H9 (cell line): Measurements from ENCODE around the gene EIF6. TPM values are rescaled to one million over a fixed set of nuclear protein-coding genes. Genes with fewer than 3 reads are reported as not detected.

Source experiments
- DNase-seq: peaks from one replicate; pipeline ENCODE4 v3.0.0-alpha.2; 2017
- H2AFZ ChIP-seq: one replicate; pipeline ENCODE4 v1.6.1; 2013; ENCODE audit warnings: mild to moderate bottlenecking, low read length, control low read depth, moderate library complexity
- H2AK5ac ChIP-seq: 2 replicates; pipeline ENCODE4 v1.6.1; 2013; ENCODE audit warnings: low read length, control low read depth, mixed read lengths; ENCODE audit not compliant: insufficient read length
- H2BK120ac ChIP-seq: one replicate; pipeline ENCODE4 v1.6.1; 2013; ENCODE audit warnings: low read depth, mild to moderate bottlenecking, low read length, control low read depth, inconsistent platforms; ENCODE audit not compliant: poor library complexity, severe bottlenecking
- H2BK12ac ChIP-seq: 2 replicates; pipeline ENCODE4 v1.6.1; 2013; ENCODE audit warnings: low read length, control low read depth, mixed read lengths, low read depth; ENCODE audit not compliant: insufficient read length
- H2BK15ac ChIP-seq: 2 replicates; pipeline ENCODE4 v1.6.1; 2013; ENCODE audit warnings: low read depth, low read length, control low read depth
- H2BK20ac ChIP-seq: one replicate; pipeline ENCODE4 v1.6.1; 2013; ENCODE audit warnings: low read depth, mild to moderate bottlenecking, low read length, control low read depth, inconsistent platforms; ENCODE audit not compliant: poor library complexity, severe bottlenecking
- H2BK5ac ChIP-seq: 2 replicates; pipeline ENCODE4 v1.6.1; 2013; ENCODE audit warnings: low read length, control low read depth, mixed read lengths; ENCODE audit not compliant: insufficient read length
- H3K14ac ChIP-seq: 2 replicates; pipeline ENCODE4 v1.6.1; 2013; ENCODE audit warnings: low read length, control low read depth; ENCODE audit not compliant: insufficient read depth
- H3K18ac ChIP-seq: 2 replicates; pipeline ENCODE4 v1.6.1; 2013; ENCODE audit warnings: low read depth, mild to moderate bottlenecking, mixed read lengths, low read length, control low read depth; ENCODE audit not compliant: insufficient read length
- H3K23ac ChIP-seq: 2 replicates; pipeline ENCODE4 v1.6.1; 2013; ENCODE audit warnings: low read length, control low read depth, mixed read lengths, low read depth; ENCODE audit not compliant: insufficient read length
- H3K23me2 ChIP-seq: 2 replicates; pipeline ENCODE4 v1.6.1; 2013; ENCODE audit warnings: low read depth, mild to moderate bottlenecking, mixed read lengths, low read length, control low read depth; ENCODE audit not compliant: insufficient read length, poor library complexity, severe bottlenecking
- H3K27ac ChIP-seq: 2 replicates; pipeline ENCODE4 v1.5.1; 2013; ENCODE audit warnings: low read length, control low read depth, mixed read lengths, low read depth; ENCODE audit not compliant: insufficient read length
- H3K27me3 ChIP-seq: 2 replicates; pipeline ENCODE4 v1.6.1; 2013; ENCODE audit warnings: low read length, control low read depth, inconsistent platforms; ENCODE audit not compliant: insufficient read depth
- H3K4ac ChIP-seq: 2 replicates; pipeline ENCODE4 v1.6.1; 2013; ENCODE audit warnings: low read depth, mild to moderate bottlenecking, control low read depth, inconsistent platforms, low read length, moderate library complexity
- H3K4me1 ChIP-seq: 2 replicates; pipeline ENCODE4 v1.6.1; 2013; ENCODE audit warnings: low read length, control low read depth, inconsistent platforms; ENCODE audit not compliant: insufficient read depth
- H3K4me2 ChIP-seq: 2 replicates; pipeline ENCODE4 v1.6.1; 2013; ENCODE audit warnings: low read length, control low read depth, mixed read lengths; ENCODE audit not compliant: insufficient read length, insufficient read depth
- H3K56ac ChIP-seq: 2 replicates; pipeline ENCODE4 v1.6.1; 2013; ENCODE audit warnings: low read depth, mild to moderate bottlenecking, mixed read lengths, low read length, control low read depth; ENCODE audit not compliant: insufficient read length
- H3K79me1 ChIP-seq: 2 replicates; pipeline ENCODE4 v1.6.1; 2013; ENCODE audit warnings: low read depth, mild to moderate bottlenecking, moderate library complexity, low read length, control low read depth, inconsistent platforms; ENCODE audit not compliant: insufficient read depth, poor library complexity, severe bottlenecking
- H3K79me2 ChIP-seq: 2 replicates; pipeline ENCODE4 v1.6.1; 2013; ENCODE audit warnings: low read length, control low read depth, inconsistent platforms; ENCODE audit not compliant: insufficient read depth
- H3K9ac ChIP-seq: 2 replicates; pipeline ENCODE4 v1.6.1; 2013; ENCODE audit warnings: low read length, control low read depth, mixed read lengths; ENCODE audit not compliant: insufficient read length; ENCODE audit errors: extremely low read depth
- H3K9me3 ChIP-seq: one replicate; pipeline ENCODE4 v1.6.1; 2013; ENCODE audit warnings: low read depth, low read length, inconsistent platforms; ENCODE audit not compliant: control insufficient read depth
- H3T11ph ChIP-seq: one replicate; pipeline ENCODE4 v1.6.1; 2013; ENCODE audit warnings: mild to moderate bottlenecking, low read length, control low read depth, inconsistent platforms
- H4K20me1 ChIP-seq: one replicate; pipeline ENCODE4 v1.6.1; 2013; ENCODE audit not compliant: control insufficient read depth, insufficient read length, insufficient read depth
- H4K5ac ChIP-seq: 2 replicates; pipeline ENCODE4 v1.6.1; 2013; ENCODE audit warnings: low read depth, mild to moderate bottlenecking, mixed read lengths, low read length, control low read depth; ENCODE audit not compliant: insufficient read length
- H4K8ac ChIP-seq: replicated peaks from 2 replicates; pipeline ENCODE4 v1.6.1; 2013; ENCODE audit warnings: low read length, control low read depth, mixed read lengths, low read depth; ENCODE audit not compliant: insufficient read length
- H4K91ac ChIP-seq: 2 replicates; pipeline ENCODE4 v1.6.1; 2013; ENCODE audit warnings: low read depth, mild to moderate bottlenecking, moderate library complexity, mixed read lengths, low read length, control low read depth; ENCODE audit not compliant: insufficient read length
- H3K27ac Mint-ChIP-seq, 3 experiments: 2 replicates in 2 of 3; 3 replicates in 1 of 3; pipeline ENCODE4 v1.8.0; 2020 to 2021; ENCODE audit warnings: mixed read lengths in 3 of 3, mild to moderate bottlenecking in 1 of 3, moderate library complexity in 1 of 3
- H3K27me3 Mint-ChIP-seq: 2 replicates; pipeline ENCODE4 v1.8.0; 2021; ENCODE audit warnings: low read depth, mild to moderate bottlenecking, moderate library complexity, mixed read lengths
- H3K36me3 Mint-ChIP-seq, 3 experiments: 2 replicates in 2 of 3; 3 replicates in 1 of 3; pipeline ENCODE4 v1.8.0; 2020 to 2021; ENCODE audit warnings: low read depth in 3 of 3, mixed read lengths in 3 of 3; ENCODE audit not compliant: insufficient read depth in 1 of 3
- H3K4me1 Mint-ChIP-seq, 2 experiments: 2 replicates each; pipeline ENCODE4 v1.8.0; 2020; ENCODE audit warnings: mixed read lengths in 2 of 2
- H3K4me3 Mint-ChIP-seq, 2 experiments: 2 replicates in 1 of 2; 3 replicates in 1 of 2; pipeline ENCODE4 v1.8.0; 2020 to 2021; ENCODE audit warnings: mild to moderate bottlenecking in 2 of 2, mixed read lengths in 2 of 2, moderate library complexity in 1 of 2
- H3K9me3 Mint-ChIP-seq, 2 experiments: 2 replicates in 1 of 2; 3 replicates in 1 of 2; pipeline ENCODE4 v1.8.0; 2020; ENCODE audit warnings: mild to moderate bottlenecking in 2 of 2, mixed read lengths in 2 of 2, moderate library complexity in 1 of 2
- WGBS: extraction: QIAGEN DNeasy Blood & Tissue Kit; methylation state at CpG from one replicate; pipeline ENCODE4 v1.1.7; 2013; ENCODE audit warnings: missing lambda C conversion rate, low lambda C conversion rate, mixed read lengths; ENCODE audit not compliant: insufficient read length; ENCODE audit errors: extremely low coverage; 5-methylcytosine and 5-hydroxymethylcytosine counted together
- total RNA-seq: library from RNA; stranded (reverse); gene quantifications from 2 replicates; pipeline ENCODE4 v1.2.1, GENCODE V29; 2021
- TF ChIP-seq, protein P1 (sequence below): fragments of 200-600 bp; sonication (generic); conservative IDR thresholded peaks from 3 replicates; pipeline ENCODE4 v1.8.0; 2021; ENCODE audit warnings: antibody characterized with exemption, mild to moderate bottlenecking

The EIF6 gene
- total RNA-seq, 1 experiment from 2014 or later = 150 TPM

DNA sequence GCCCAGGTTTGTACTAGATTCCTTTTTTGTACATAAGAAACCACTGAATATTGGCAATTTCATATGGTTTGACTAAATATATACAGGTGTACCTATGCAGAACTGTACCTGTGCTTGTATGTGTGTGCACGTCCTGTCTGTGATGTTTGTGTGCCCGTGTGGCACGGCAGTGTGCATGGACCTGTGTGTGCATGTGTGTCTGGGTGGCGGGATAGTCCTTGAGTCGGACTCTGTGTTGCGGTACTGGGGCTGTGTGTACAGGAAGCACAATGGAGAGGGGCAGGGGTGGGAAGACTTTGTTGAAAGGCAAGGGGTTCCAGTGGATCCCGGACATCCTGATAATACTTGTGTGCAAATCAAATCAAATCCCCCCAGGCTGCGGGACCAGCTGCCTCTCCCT, 11.1 kb upstream of the EIF6 start:
- H2AK5ac ChIP-seq = no peak overlapping the region
- H2BK15ac ChIP-seq = no peak overlapping the region
- no peak overlapping the region for H3K18ac ChIP-seq
- H3K4me1 Mint-ChIP-seq = peaks cover 4 to 5% of the 10 kb centered on the region in 2 experiments; a peak in 3 of 4 replicates
- no peak overlapping the region for H2BK120ac ChIP-seq
- H4K20me1 ChIP-seq = no peaks in the 10 kb centered on the region
- no peaks in the 10 kb centered on the region for H3K79me1 ChIP-seq
- H3K23me2 ChIP-seq = no peaks in the 10 kb centered on the region
- no peak overlapping the region for H3K4me2 ChIP-seq
- no peak overlapping the region for H4K8ac ChIP-seq
- H3K27me3 Mint-ChIP-seq = peaks cover 13% of the 10 kb centered on the region
- H2AFZ ChIP-seq = no peak overlapping the region
- no peak overlapping the region for H3K23ac ChIP-seq
- H3K9ac ChIP-seq = no peak overlapping the region
- H4K5ac ChIP-seq = no peak overlapping the region
- H2BK12ac ChIP-seq = no peak overlapping the region
- H3K27ac Mint-ChIP-seq = no peak overlapping the region
- H3K4me3 Mint-ChIP-seq = no peak overlapping the region
- no peak overlapping the region for H3K4ac ChIP-seq
- no peak for DNase-seq
- H3K9me3 ChIP-seq = no peaks in the 10 kb centered on the region
- no peaks in the 10 kb centered on the region for H3K27me3 ChIP-seq
- H2BK5ac ChIP-seq = no peak overlapping the region
- no CpG with 5 or more reads among the region's 8 CpGs for WGBS
- H3T11ph ChIP-seq = no peak overlapping the region
- H3K9me3 Mint-ChIP-seq = no peaks in the 10 kb centered on the region; a peak in 1 of 5 replicates
- H3K79me2 ChIP-seq = no peaks in the 10 kb centered on the region
- no peak overlapping the region for H2BK20ac ChIP-seq
- H3K4me1 ChIP-seq = no peaks in the 10 kb centered on the region; the same call in 1 of the 2 replicates
- TF ChIP-seq, protein P1, sequence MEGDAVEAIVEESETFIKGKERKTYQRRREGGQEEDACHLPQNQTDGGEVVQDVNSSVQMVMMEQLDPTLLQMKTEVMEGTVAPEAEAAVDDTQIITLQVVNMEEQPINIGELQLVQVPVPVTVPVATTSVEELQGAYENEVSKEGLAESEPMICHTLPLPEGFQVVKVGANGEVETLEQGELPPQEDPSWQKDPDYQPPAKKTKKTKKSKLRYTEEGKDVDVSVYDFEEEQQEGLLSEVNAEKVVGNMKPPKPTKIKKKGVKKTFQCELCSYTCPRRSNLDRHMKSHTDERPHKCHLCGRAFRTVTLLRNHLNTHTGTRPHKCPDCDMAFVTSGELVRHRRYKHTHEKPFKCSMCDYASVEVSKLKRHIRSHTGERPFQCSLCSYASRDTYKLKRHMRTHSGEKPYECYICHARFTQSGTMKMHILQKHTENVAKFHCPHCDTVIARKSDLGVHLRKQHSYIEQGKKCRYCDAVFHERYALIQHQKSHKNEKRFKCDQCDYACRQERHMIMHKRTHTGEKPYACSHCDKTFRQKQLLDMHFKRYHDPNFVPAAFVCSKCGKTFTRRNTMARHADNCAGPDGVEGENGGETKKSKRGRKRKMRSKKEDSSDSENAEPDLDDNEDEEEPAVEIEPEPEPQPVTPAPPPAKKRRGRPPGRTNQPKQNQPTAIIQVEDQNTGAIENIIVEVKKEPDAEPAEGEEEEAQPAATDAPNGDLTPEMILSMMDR = no peak
- no peak overlapping the region for H3K27ac ChIP-seq
- no peaks in the 10 kb centered on the region; a peak in 1 of 7 replicates for H3K36me3 Mint-ChIP-seq
- no peak overlapping the region for H3K14ac ChIP-seq
- no peak overlapping the region for H4K91ac ChIP-seq
- no peak overlapping the region for H3K56ac ChIP-seq
